Measurements from ENCODE around the gene TECTB. TPM values are rescaled to one million over a fixed set of nuclear protein-coding genes. Genes with fewer than 3 reads are reported as not detected.

Gene TECTB
- total RNA-seq, 1 donor = not detected

- H3K4me3 ChIP-seq (ENCODE audit: low read depth, low read length) = no peak overlapping the region
- no peak for DNase-seq (ENCODE audit: low read depth)
- no peak for TF ChIP-seq CTCF (IDR thresholded peaks at IDR 0.05; ENCODE audit: insufficient read depth, low read length)
These were observed 49.5 kb downstream of the TECTB start for GRCh38 chr10:112332509-112333228.

- no peak for DNase-seq (ENCODE audit: low read depth)
- no peak for TF ChIP-seq CTCF (IDR thresholded peaks at IDR 0.05; ENCODE audit: insufficient read depth, low read length)
- H3K4me3 ChIP-seq (ENCODE audit: low read depth, low read length) = no peak overlapping the region
These were observed 50.3 kb downstream of the TECTB start for GRCh38 chr10:112333452-112333851.

- no peak for TF ChIP-seq CTCF (IDR thresholded peaks at IDR 0.05; ENCODE audit: insufficient read depth, low read length)
- DNase-seq (ENCODE audit: low read depth) = peak; percentile 63
- H3K4me3 ChIP-seq (ENCODE audit: low read depth, low read length) = no peak overlapping the region
These were observed 52.1 kb downstream of the TECTB start for GRCh38 chr10:112335111-112335867.

GRCh38 chr10:112335868-112336265 lies 52.7 kb downstream of the TECTB start:
- TF ChIP-seq CTCF (IDR thresholded peaks at IDR 0.05; ENCODE audit: insufficient read depth, low read length) = no peak
- H3K4me3 ChIP-seq (ENCODE audit: low read depth, low read length) = no peak overlapping the region
- no peak for DNase-seq (ENCODE audit: low read depth)

GRCh38 chr10:112336556-112337201 lies 53.5 kb downstream of the TECTB start:
- no peak for TF ChIP-seq CTCF (IDR thresholded peaks at IDR 0.05; ENCODE audit: insufficient read depth, low read length)
- H3K4me3 ChIP-seq (ENCODE audit: low read depth, low read length) = no peak overlapping the region
- DNase-seq (ENCODE audit: low read depth) = peak; percentile 17

- DNase-seq (ENCODE audit: low read depth) = no peak
- no peak for TF ChIP-seq CTCF (IDR thresholded peaks at IDR 0.05; ENCODE audit: insufficient read depth, low read length)
- no peak overlapping the region for H3K4me3 ChIP-seq (ENCODE audit: low read depth, low read length)
These were observed 55.8 kb downstream of the TECTB start for GRCh38 chr10:112338957-112339356.

Data from fibroblast of the aortic adventitia (primary cell).